ENCODE results near the gene STAB1. TPM values are rescaled to one million over a fixed set of nuclear protein-coding genes. Genes with fewer than 3 reads are reported as not detected.

Gene STAB1
- polyA plus RNA-seq, 3 donors: 3.8 to 535 (median 15.8) TPM

- peaks cover 33% of the 10 kb centered on the region for H3K4me1 Mint-ChIP-seq
- H3K9ac ChIP-seq (ENCODE audit: insufficient read depth, low read length, poor library complexity, severe bottlenecking): no peak overlapping the region
- peak overlapping the region in 1 of 3 experiments; percentile 91 for H3K4me3 ChIP-seq (replicated peaks in 1 of 3; ENCODE audit: low read depth in 2 of 3, low read length in 3 of 3)
- no peaks in the 10 kb centered on the region for H3K27me3 ChIP-seq (ENCODE audit: control insufficient read depth in 2 of 2, insufficient read depth in 2 of 2, low read length in 2 of 2)
- peaks cover 53% of the 10 kb centered on the region for H3K79me2 ChIP-seq (ENCODE audit: insufficient read depth, low read length)
- no peaks in the 10 kb centered on the region for H3K9me3 Mint-ChIP-seq
- peaks cover 17% of the 10 kb centered on the region for H4K20me1 ChIP-seq (ENCODE audit: insufficient read depth, low read length)
- H3K27ac Mint-ChIP-seq: peak overlapping the region in 4 of 7 donors; percentile 38 to 85 (median 80)
- DNase-seq: no peak
- H3K9me3 ChIP-seq (replicated peaks in 1 of 2; ENCODE audit: control insufficient read depth in 1 of 2, insufficient read depth in 1 of 2, low read length in 2 of 2): no peaks in the 10 kb centered on the region
- H3K27ac ChIP-seq (ENCODE audit: low read depth in 1 of 2, low read length in 2 of 2): peak overlapping the region in 1 of 2 donors; percentile 94
- peaks cover 26 to 42% of the 10 kb centered on the region in 2 donors for H3K36me3 ChIP-seq (replicated peaks in 1 of 2; ENCODE audit: control insufficient read depth in 1 of 2, insufficient read depth in 2 of 2, low read length in 2 of 2)
- peak overlapping the region; percentile 96 for H3K4me2 ChIP-seq (replicated peaks; ENCODE audit: extremely low read depth, low read length, poor library complexity, severe bottlenecking)
- WGBS (ENCODE audit: insufficient coverage): 100% methylated on average over 1 of the region's 5 CpGs
- peaks cover 36 to 38% of the 10 kb centered on the region in 2 donors for H3K36me3 Mint-ChIP-seq
- H3K27me3 Mint-ChIP-seq (ENCODE audit: low read depth in 3 of 3): peaks cover 0 to 3% (median 2%) of the 10 kb centered on the region in 3 donors
- peaks cover 27 to 31% of the 10 kb centered on the region in 2 donors for H3K4me1 ChIP-seq (ENCODE audit: control insufficient read depth in 1 of 2, insufficient read depth in 2 of 2, low read length in 2 of 2)
- peak overlapping the region; percentile 44 to 90 for H3K4me3 Mint-ChIP-seq
- TF ChIP-seq, protein P1, sequence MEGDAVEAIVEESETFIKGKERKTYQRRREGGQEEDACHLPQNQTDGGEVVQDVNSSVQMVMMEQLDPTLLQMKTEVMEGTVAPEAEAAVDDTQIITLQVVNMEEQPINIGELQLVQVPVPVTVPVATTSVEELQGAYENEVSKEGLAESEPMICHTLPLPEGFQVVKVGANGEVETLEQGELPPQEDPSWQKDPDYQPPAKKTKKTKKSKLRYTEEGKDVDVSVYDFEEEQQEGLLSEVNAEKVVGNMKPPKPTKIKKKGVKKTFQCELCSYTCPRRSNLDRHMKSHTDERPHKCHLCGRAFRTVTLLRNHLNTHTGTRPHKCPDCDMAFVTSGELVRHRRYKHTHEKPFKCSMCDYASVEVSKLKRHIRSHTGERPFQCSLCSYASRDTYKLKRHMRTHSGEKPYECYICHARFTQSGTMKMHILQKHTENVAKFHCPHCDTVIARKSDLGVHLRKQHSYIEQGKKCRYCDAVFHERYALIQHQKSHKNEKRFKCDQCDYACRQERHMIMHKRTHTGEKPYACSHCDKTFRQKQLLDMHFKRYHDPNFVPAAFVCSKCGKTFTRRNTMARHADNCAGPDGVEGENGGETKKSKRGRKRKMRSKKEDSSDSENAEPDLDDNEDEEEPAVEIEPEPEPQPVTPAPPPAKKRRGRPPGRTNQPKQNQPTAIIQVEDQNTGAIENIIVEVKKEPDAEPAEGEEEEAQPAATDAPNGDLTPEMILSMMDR (IDR thresholded peaks at IDR 0.05): no peak
- H2AFZ ChIP-seq (ENCODE audit: insufficient read depth, low read depth, low read length, poor library complexity, severe bottlenecking): no peak overlapping the region
- intact Hi-C loops (cut with micrococcal nuclease): loop anchor here in 1 of 2 donors (5.0 kb wide), 1 partner anchor 81 kb away; the partner anchor contains the start of gene UQCC5
Measured at GRCh38 chr3:52456800-52457183, 38.3 kb upstream of the STAB1 start.

DNA sequence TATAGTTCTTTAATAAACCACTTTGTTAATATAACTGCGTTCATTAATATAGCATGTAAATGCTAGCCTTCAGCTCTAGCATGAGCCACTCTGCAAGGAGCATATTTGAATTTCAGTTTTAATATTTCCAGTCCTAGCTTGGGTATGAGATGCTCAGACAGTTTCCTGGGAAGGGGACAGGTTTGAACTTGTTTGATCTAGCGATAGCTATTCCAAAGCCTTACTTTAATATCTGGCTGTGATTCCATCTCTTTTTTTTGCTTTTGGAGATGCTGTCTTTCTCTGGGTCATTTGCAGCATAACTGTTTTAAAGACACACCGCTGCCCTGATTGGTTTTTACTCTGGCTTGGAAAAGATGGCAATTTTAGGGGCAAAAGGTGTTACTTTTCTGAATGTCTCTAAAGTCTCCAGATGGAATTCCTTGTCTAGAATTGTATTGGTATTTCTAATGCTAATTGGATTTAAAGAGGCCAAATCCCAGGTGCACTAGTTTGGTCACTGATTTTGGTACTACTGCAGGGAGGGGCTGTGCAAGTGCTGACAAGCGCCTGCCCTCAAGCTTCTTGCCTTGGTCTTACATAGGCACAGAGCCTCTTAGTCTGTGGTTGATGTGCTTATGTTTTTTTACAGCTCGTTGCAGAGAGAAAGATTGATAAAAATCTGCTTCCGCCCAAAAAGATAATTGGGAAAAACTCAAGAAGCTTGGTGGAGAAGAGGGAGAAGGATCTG is 36.9 kb upstream of the STAB1 start:
- no peak overlapping the region for H3K9ac ChIP-seq (ENCODE audit: insufficient read depth, low read length, poor library complexity, severe bottlenecking)
- Mint-ChIP-seq H3K9me3 (no peaks in the 10 kb centered on the region), H3K4me1 (peaks cover 45% of the 10 kb centered on the region), H3K27me3 (ENCODE audit: low read depth in 3 of 3) (peaks cover 0 to 6% (median 2%) of the 10 kb centered on the region in 3 donors), H3K36me3 (peaks cover 38 to 49% of the 10 kb centered on the region in 2 donors), H3K27ac (peak overlapping the region in 1 of 7 donors; percentile 74), H3K4me3 (no peak overlapping the region)
- peaks cover 60% of the 10 kb centered on the region for H3K79me2 ChIP-seq (ENCODE audit: insufficient read depth, low read length)
- TF ChIP-seq, protein P1 (IDR thresholded peaks at IDR 0.05): no peak
- H4K20me1 ChIP-seq (ENCODE audit: insufficient read depth, low read length): peaks cover 22% of the 10 kb centered on the region
- no peak for DNase-seq
- no peak overlapping the region for H2AFZ ChIP-seq (ENCODE audit: insufficient read depth, low read depth, low read length, poor library complexity, severe bottlenecking)
- H3K36me3 ChIP-seq (replicated peaks in 1 of 2; ENCODE audit: control insufficient read depth in 1 of 2, insufficient read depth in 2 of 2, low read length in 2 of 2): peaks cover 27 to 49% of the 10 kb centered on the region in 2 donors
- intact Hi-C loops (cut with micrococcal nuclease): loop anchor here in 1 of 2 donors (5.0 kb wide), 1 partner anchor 79 kb away; the partner anchor contains the start of gene UQCC5
- no peaks in the 10 kb centered on the region for H3K9me3 ChIP-seq (replicated peaks in 1 of 2; ENCODE audit: control insufficient read depth in 1 of 2, insufficient read depth in 1 of 2, low read length in 2 of 2)
- no peak overlapping the region for H3K4me3 ChIP-seq (replicated peaks in 1 of 3; ENCODE audit: low read depth in 2 of 3, low read length in 3 of 3)
- no peak overlapping the region for H3K4me2 ChIP-seq (replicated peaks; ENCODE audit: extremely low read depth, low read length, poor library complexity, severe bottlenecking)
- H3K27me3 ChIP-seq (ENCODE audit: control insufficient read depth in 2 of 2, insufficient read depth in 2 of 2, low read length in 2 of 2): no peaks in the 10 kb centered on the region
- H3K27ac ChIP-seq (ENCODE audit: low read depth in 1 of 2, low read length in 2 of 2): no peak overlapping the region
- WGBS (ENCODE audit: insufficient coverage): 95% methylated on average over 5 of the region's 6 CpGs
- H3K4me1 ChIP-seq (ENCODE audit: control insufficient read depth in 1 of 2, insufficient read depth in 2 of 2, low read length in 2 of 2): peaks cover 34 to 38% of the 10 kb centered on the region in 2 donors

Measured in CD14-positive monocyte (primary cell).